Neutrophil (primary cell): ENCODE results near the gene EFNA5.

Experiments used
- H3K27ac ChIP-seq: fragments of 200-600 bp; sonication (generic); 2 replicates; pipeline ENCODE4 v1.5.1; 2016; ENCODE audit warnings: mild to moderate bottlenecking, moderate library complexity
- H3K27me3 ChIP-seq: fragments of 200-600 bp; sonication (generic); 2 replicates; pipeline ENCODE4 v1.6.0; 2016; ENCODE audit warnings: mild to moderate bottlenecking
- H3K36me3 ChIP-seq: fragments of 200-600 bp; sonication (generic); 2 replicates; pipeline ENCODE4 v1.5.1; 2017
- H3K4me1 ChIP-seq, 2 experiments: fragments of 200-600 bp in 1 of 2; sonication (generic) in 1 of 2; 1 replicate in 1 of 2; 2 replicates in 1 of 2; pipeline versions ENCODE4 v1.5.1 to v1.6.1; 2013 to 2016; ENCODE audit warnings: low read depth in 1 of 2, low read length in 1 of 2, mild to moderate bottlenecking in 1 of 2, moderate library complexity in 1 of 2; ENCODE audit not compliant: control insufficient read depth in 1 of 2, insufficient read depth in 1 of 2
- H3K4me3 ChIP-seq, 2 experiments: fragments of 200-600 bp in 1 of 2; sonication (generic) in 1 of 2; 1 replicate in 1 of 2; 2 replicates in 1 of 2; pipeline ENCODE4 v1.5.1; 2013 to 2016; ENCODE audit warnings: low read depth in 1 of 2, low read length in 1 of 2, mild to moderate bottlenecking in 1 of 2, moderate library complexity in 1 of 2
- H3K9me3 ChIP-seq: fragments of 200-600 bp; sonication (generic); 2 replicates; pipeline ENCODE4 v1.5.1; 2016
- TF ChIP-seq, protein P1 (sequence below): fragments of 200-600 bp; sonication (generic); IDR thresholded peaks from 2 replicates; pipeline ENCODE4 v1.5.1; 2016; ENCODE audit warnings: antibody characterized with exemption

Gene EFNA5

DNA sequence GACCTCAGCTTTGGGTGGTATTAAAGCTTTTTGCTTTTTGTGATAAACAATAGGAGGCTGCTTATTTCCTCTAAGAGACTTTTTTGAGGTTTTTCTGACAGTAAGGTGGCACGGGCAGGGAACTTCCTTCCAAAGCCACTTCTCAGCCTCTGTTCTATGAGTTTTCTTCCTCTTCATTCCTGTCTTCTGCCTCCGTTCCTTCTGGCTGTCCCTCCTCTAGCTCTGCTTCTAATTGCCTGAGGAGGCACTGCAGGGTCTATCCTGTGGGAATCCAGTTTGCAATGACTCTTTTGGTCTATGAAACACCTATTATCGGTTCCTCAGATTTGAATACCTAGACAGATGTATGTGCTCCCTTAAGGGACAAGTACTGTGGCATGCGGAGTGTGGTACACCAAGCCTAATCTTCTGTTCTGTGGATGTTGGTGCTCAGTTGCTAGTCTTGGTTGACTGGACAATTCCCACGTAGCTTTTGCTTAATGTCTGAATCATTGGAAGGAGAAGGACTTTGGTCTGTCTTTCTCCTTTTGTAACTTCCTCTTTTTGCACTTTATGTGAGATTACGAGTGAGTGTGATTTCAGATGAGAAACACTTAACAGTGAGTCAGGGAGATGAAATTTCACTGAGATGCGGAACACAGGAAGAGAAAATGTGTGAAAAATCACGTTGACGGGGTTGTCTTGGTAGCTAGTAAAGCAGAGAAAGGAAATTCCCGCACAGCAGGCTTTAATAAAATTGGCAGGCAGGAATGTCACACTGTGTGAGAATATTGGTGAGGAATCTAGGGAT, 305.2 kb downstream of the EFNA5 start:
- H3K27me3 ChIP-seq = no peaks in the 10 kb centered on the region
- no peaks in the 10 kb centered on the region for H3K9me3 ChIP-seq
- no peaks in the 10 kb centered on the region for H3K36me3 ChIP-seq
- H3K4me1 ChIP-seq = peaks cover 47 to 55% of the 10 kb centered on the region in 2 experiments
- peak overlapping the region in 1 of 2 experiments; percentile 10 for H3K4me3 ChIP-seq
- H3K27ac ChIP-seq = peak overlapping the region; percentile 83
- TF ChIP-seq, protein P1, sequence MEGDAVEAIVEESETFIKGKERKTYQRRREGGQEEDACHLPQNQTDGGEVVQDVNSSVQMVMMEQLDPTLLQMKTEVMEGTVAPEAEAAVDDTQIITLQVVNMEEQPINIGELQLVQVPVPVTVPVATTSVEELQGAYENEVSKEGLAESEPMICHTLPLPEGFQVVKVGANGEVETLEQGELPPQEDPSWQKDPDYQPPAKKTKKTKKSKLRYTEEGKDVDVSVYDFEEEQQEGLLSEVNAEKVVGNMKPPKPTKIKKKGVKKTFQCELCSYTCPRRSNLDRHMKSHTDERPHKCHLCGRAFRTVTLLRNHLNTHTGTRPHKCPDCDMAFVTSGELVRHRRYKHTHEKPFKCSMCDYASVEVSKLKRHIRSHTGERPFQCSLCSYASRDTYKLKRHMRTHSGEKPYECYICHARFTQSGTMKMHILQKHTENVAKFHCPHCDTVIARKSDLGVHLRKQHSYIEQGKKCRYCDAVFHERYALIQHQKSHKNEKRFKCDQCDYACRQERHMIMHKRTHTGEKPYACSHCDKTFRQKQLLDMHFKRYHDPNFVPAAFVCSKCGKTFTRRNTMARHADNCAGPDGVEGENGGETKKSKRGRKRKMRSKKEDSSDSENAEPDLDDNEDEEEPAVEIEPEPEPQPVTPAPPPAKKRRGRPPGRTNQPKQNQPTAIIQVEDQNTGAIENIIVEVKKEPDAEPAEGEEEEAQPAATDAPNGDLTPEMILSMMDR = no peak

DNA sequence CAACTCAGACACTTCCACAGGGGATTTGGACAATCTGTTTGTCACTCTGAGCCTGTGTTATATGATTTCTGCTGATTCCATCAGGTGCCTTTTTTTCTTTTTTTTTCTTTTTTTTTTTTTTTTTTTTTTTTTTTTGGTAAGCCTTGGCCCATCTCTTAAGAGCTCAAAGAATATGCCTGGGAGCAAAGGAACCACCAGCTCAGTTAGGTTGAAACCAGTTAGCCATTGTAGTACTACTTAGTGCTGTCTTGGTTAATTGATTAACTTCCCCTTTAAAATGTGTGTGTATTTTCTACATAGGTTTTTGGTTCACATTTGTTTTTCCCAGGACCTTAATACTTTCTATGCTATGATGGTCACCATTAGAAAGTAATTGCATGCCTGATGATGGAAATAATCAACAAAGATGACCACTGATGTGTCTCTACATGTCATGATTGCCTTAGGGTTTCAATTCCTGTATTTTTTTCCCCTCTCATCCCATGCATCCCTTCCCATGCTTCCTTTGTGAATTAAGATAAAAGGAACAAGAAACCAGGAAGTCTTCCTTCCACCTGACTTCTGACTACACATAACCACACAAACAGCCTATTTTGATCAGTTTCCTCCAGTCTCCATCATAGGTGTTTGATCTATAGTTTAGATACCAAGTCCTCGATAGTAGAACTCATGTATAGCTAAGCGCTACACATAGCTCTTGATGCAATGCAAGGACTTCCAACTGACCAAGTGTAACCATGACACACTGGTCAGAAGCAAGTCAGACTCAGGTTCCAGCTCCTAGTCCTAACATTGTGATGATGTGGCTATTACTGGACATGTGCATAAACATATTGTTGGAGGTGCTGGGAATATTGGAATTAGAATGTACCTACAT, 306.1 kb downstream of the EFNA5 start:
- no peaks in the 10 kb centered on the region for H3K36me3 ChIP-seq
- TF ChIP-seq, protein P1 = no peak
- H3K27me3 ChIP-seq = no peaks in the 10 kb centered on the region
- no peak overlapping the region for H3K4me3 ChIP-seq
- H3K4me1 ChIP-seq = peaks cover 47 to 60% of the 10 kb centered on the region in 2 experiments
- H3K9me3 ChIP-seq = no peaks in the 10 kb centered on the region
- H3K27ac ChIP-seq = peak overlapping the region; percentile 83

DNA sequence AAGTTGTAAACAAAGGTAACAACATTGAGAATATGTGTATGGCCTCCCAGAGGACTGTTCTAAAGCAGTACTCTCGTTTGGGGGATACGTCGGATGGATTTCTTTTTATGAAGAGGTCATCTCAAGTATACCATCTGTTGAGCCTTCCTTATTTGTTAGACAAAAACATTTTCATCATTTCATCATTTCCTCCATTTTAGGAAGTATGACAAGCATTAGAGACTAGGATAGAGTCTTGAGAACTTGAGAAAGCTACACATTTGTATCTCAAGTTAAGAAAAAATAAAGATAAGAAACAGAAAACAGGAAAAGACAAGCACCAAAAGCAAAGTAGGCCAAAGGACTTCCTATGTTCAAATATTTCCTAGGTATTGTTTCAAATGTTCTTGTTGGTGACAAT, 307.0 kb downstream of the EFNA5 start:
- peaks cover 47 to 65% of the 10 kb centered on the region in 2 experiments for H3K4me1 ChIP-seq
- TF ChIP-seq, protein P1 = no peak

DNA sequence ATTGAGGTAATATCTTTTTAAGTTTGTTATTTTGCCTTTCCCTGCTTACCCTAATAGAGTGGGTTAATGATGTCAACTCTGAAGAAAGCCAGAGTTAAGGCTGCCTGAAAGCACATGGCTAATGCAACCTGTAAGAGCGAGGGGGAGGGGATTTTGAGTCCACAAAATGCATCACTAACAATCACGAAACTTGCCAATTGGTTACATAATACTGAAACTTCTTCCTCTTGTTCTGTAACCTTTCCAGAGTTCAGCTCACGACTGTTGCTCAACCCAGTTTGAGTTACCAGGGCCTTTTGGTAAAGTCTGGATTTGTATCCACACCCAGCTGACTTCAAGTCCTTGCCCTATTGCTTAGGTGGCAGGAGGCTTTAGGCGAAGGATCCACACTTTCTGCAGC, 308.8 kb downstream of the EFNA5 start:
- Histone ChIP-seq H3K36me3 (no peaks in the 10 kb centered on the region), H3K9me3 (no peaks in the 10 kb centered on the region), H3K4me1 (peaks cover 47 to 65% of the 10 kb centered on the region in 2 experiments), H3K4me3 (no peak overlapping the region), H3K27me3 (no peaks in the 10 kb centered on the region), H3K27ac (peak overlapping the region; percentile 83)
- TF ChIP-seq, protein P1 = no peak

More for the DNA sequence above, 307.0 kb downstream of the EFNA5 start:
- H3K4me3 ChIP-seq = no peak overlapping the region
- H3K27me3 ChIP-seq = no peaks in the 10 kb centered on the region
- peak overlapping the region; percentile 83 for H3K27ac ChIP-seq
- H3K36me3 ChIP-seq = no peaks in the 10 kb centered on the region
- H3K9me3 ChIP-seq = no peaks in the 10 kb centered on the region

DNA sequence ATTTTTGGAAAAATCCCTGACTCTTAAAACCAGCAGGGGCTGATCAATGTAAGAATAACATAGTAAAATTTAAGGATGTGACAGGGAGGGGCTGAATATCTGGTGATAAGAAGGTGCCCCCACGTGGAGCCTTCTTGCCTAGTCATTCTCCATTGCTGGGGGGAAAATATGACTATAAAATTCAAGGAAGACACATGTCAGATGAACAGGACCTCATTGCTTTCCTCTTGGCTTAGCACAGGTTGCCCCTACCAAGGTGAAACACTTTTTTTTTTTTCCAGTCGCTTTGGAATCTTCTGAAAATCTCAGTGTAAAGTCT, 310.9 kb downstream of the EFNA5 start:
- TF ChIP-seq, protein P1 = no peak
- H3K9me3 ChIP-seq = no peaks in the 10 kb centered on the region
- H3K4me1 ChIP-seq = peaks cover 34 to 47% of the 10 kb centered on the region in 2 experiments
- H3K4me3 ChIP-seq = no peak overlapping the region
- peak overlapping the region; percentile 21 for H3K27ac ChIP-seq
- no peaks in the 10 kb centered on the region for H3K27me3 ChIP-seq
- H3K36me3 ChIP-seq = no peaks in the 10 kb centered on the region
